Measurements from ENCODE around the gene GRAP2.

GRCh38 chr22:40009292-40009774 is 108.4 kb downstream of the GRAP2 start:
- TF ChIP-seq CTCF (conservative IDR thresholded peaks at IDR 0.05; ENCODE audit: low read depth, low read length) (no peak), BHLHE40 (IDR thresholded peaks at IDR 0.05; ENCODE audit: low read depth, low read length) (no peak), RAD21 (IDR thresholded peaks at IDR 0.05; ENCODE audit: low read length) (no peak), POLR2A (IDR thresholded peaks at IDR 0.05; ENCODE audit: low read depth, low read length) (no peak), USF2 (IDR thresholded peaks at IDR 0.05; ENCODE audit: low read depth, low read length) (no peak), FOS (IDR thresholded peaks at IDR 0.05; ENCODE audit: low read depth, low read length) (no peak), MAZ (IDR thresholded peaks at IDR 0.05; ENCODE audit: borderline replicate concordance, low read depth, low read length) (no peak), CEBPB (IDR thresholded peaks at IDR 0.05; ENCODE audit: low read depth, low read length) (no peak), RFX5 (IDR thresholded peaks at IDR 0.05; ENCODE audit: low read depth, low read length) (no peak), CHD1 (IDR thresholded peaks at IDR 0.05; ENCODE audit: low read depth, low read length) (no peak), MXI1 (IDR thresholded peaks at IDR 0.05; ENCODE audit: borderline replicate concordance, low read depth, low read length) (no peak), ELK1 (IDR thresholded peaks at IDR 0.05; ENCODE audit: borderline replicate concordance, low read depth, low read length) (no peak), SMC3 (IDR thresholded peaks at IDR 0.05; ENCODE audit: low read depth, low read length) (no peak)
